ENCODE results near the gene SRGN.

SRGN gene

GRCh38 chr10:69087590-69088470 is at the start of gene SRGN:
SRGN (plus strand) TSS chr10:69088103; CDS start chr10:69088158, 55 bp downstream.
- no peak for TF ChIP-seq EGR1 (IDR thresholded peaks at IDR 0.05)
- no peak for TF ChIP-seq TEAD4 (IDR thresholded peaks at IDR 0.05)
- no peak for TF ChIP-seq YY1 (IDR thresholded peaks at IDR 0.05; ENCODE audit: low read depth)
- no peak for TF ChIP-seq CEBPB (IDR thresholded peaks at IDR 0.05)
- TF ChIP-seq ZBTB7A (IDR thresholded peaks at IDR 0.05; ENCODE audit: low read depth), result no peak
- TF ChIP-seq EP300 (IDR thresholded peaks at IDR 0.05; ENCODE audit: borderline replicate concordance), result no peak
- TF ChIP-seq TAF1 (IDR thresholded peaks at IDR 0.05; ENCODE audit: low read depth), result no peak
- TF ChIP-seq REST (IDR thresholded peaks at IDR 0.05; ENCODE audit: low read depth), result no peak
- TF ChIP-seq CREB1 (IDR thresholded peaks at IDR 0.05; ENCODE audit: low read depth), result no peak
- no peak for TF ChIP-seq USF1 (IDR thresholded peaks at IDR 0.05)
- no peak for TF ChIP-seq MAX (IDR thresholded peaks at IDR 0.05)
- TF ChIP-seq FOXM1 (IDR thresholded peaks at IDR 0.05; ENCODE audit: borderline replicate concordance, low read depth), result no peak
- TF ChIP-seq TCF12 (IDR thresholded peaks at IDR 0.05; ENCODE audit: low read depth), result no peak
- no peak for TF ChIP-seq RAD21 (IDR thresholded peaks at IDR 0.05; ENCODE audit: low read depth)
- no peak for TF ChIP-seq NFIC (IDR thresholded peaks at IDR 0.05)

GRCh38 chr10:69042417-69042816 is 45.5 kb upstream of the SRGN start:
- no peak for TF ChIP-seq EGR1 (IDR thresholded peaks at IDR 0.05)
- TF ChIP-seq TCF12 (IDR thresholded peaks at IDR 0.05; ENCODE audit: low read depth), result no peak
- no peak for TF ChIP-seq TEAD4 (IDR thresholded peaks at IDR 0.05)
- no peak for TF ChIP-seq EP300 (IDR thresholded peaks at IDR 0.05; ENCODE audit: borderline replicate concordance)
- no peak for TF ChIP-seq TAF1 (IDR thresholded peaks at IDR 0.05; ENCODE audit: low read depth)
- no peak for TF ChIP-seq YY1 (IDR thresholded peaks at IDR 0.05; ENCODE audit: low read depth)
- no peak for TF ChIP-seq CEBPB (IDR thresholded peaks at IDR 0.05)
- no peak for TF ChIP-seq RAD21 (IDR thresholded peaks at IDR 0.05; ENCODE audit: low read depth)
- TF ChIP-seq ZBTB7A (IDR thresholded peaks at IDR 0.05; ENCODE audit: low read depth), result no peak
- TF ChIP-seq NFIC (IDR thresholded peaks at IDR 0.05), result no peak
- no peak for TF ChIP-seq FOXM1 (IDR thresholded peaks at IDR 0.05; ENCODE audit: borderline replicate concordance, low read depth)
- no peak for TF ChIP-seq CREB1 (IDR thresholded peaks at IDR 0.05; ENCODE audit: low read depth)
- TF ChIP-seq USF1 (IDR thresholded peaks at IDR 0.05), result no peak
- no peak for TF ChIP-seq MAX (IDR thresholded peaks at IDR 0.05)
- no peak for TF ChIP-seq REST (IDR thresholded peaks at IDR 0.05; ENCODE audit: low read depth)

- TF ChIP-seq TEAD4 (IDR thresholded peaks at IDR 0.05) (no peak), TCF12 (IDR thresholded peaks at IDR 0.05; ENCODE audit: low read depth) (no peak), TAF1 (IDR thresholded peaks at IDR 0.05; ENCODE audit: low read depth) (no peak), ZBTB7A (IDR thresholded peaks at IDR 0.05; ENCODE audit: low read depth) (no peak), REST (IDR thresholded peaks at IDR 0.05; ENCODE audit: low read depth) (no peak), USF1 (IDR thresholded peaks at IDR 0.05) (no peak), CEBPB (IDR thresholded peaks at IDR 0.05) (no peak), RAD21 (IDR thresholded peaks at IDR 0.05; ENCODE audit: low read depth) (no peak), NFIC (IDR thresholded peaks at IDR 0.05) (no peak), YY1 (IDR thresholded peaks at IDR 0.05; ENCODE audit: low read depth) (no peak), MAX (IDR thresholded peaks at IDR 0.05) (no peak), EGR1 (IDR thresholded peaks at IDR 0.05) (no peak), FOXM1 (IDR thresholded peaks at IDR 0.05; ENCODE audit: borderline replicate concordance, low read depth) (no peak), CREB1 (IDR thresholded peaks at IDR 0.05; ENCODE audit: low read depth) (no peak), EP300 (IDR thresholded peaks at IDR 0.05; ENCODE audit: borderline replicate concordance) (no peak)
Measured at GRCh38 chr10:69042838-69043237, 45.1 kb upstream of the SRGN start.
